Endothelial cell (in vitro differentiated cells): Measurements from ENCODE around the gene LIMD2. TPM values are rescaled to one million over a fixed set of nuclear protein-coding genes. Genes with fewer than 3 reads are reported as not detected.

Experiments
- DNase-seq: peaks from one replicate; pipeline ENCODE4 v3.0.0; 2021; ENCODE audit warnings: low spot score
- H3K27ac Mint-ChIP-seq: one replicate; pipeline ENCODE4 v1.8.0; 2021; ENCODE audit warnings: mixed read lengths, inconsistent platforms; ENCODE audit not compliant: unreplicated experiment
- H3K27me3 Mint-ChIP-seq: one replicate; pipeline ENCODE4 v1.8.0; 2021; ENCODE audit warnings: mild to moderate bottlenecking, moderate library complexity, mixed read lengths, inconsistent platforms; ENCODE audit not compliant: unreplicated experiment
- H3K36me3 Mint-ChIP-seq: one replicate; pipeline ENCODE4 v1.8.0; 2021; ENCODE audit warnings: mild to moderate bottlenecking, low read depth, mixed read lengths, inconsistent platforms; ENCODE audit not compliant: unreplicated experiment
- H3K4me1 Mint-ChIP-seq: one replicate; pipeline ENCODE4 v1.8.0; 2021; ENCODE audit warnings: mild to moderate bottlenecking, mixed read lengths, inconsistent platforms; ENCODE audit not compliant: unreplicated experiment
- H3K4me3 Mint-ChIP-seq: one replicate; pipeline ENCODE4 v1.8.0; 2021; ENCODE audit warnings: mild to moderate bottlenecking, mixed read lengths, inconsistent platforms; ENCODE audit not compliant: unreplicated experiment
- H3K9me3 Mint-ChIP-seq: one replicate; pipeline ENCODE4 v1.8.0; 2021; ENCODE audit warnings: mixed read lengths, inconsistent platforms; ENCODE audit not compliant: unreplicated experiment
- total RNA-seq: library from RNA; stranded (reverse); fragmentation: NEBNext Ultra II Directional; extraction: Animal tissue kit (Norgen Biotek cat#: 25700); gene quantifications from one replicate; pipeline ENCODE4 v1.2.1, GENCODE V29; 2021; ENCODE audit not compliant: unreplicated experiment
- TF ChIP-seq, protein P1 (sequence below): fragments of 200-600 bp; sonication (generic); IDR thresholded peaks from one replicate; pipeline ENCODE4 v1.5.0; 2021; ENCODE audit warnings: antibody characterized with exemption; ENCODE audit not compliant: unreplicated experiment

LIMD2 gene
- total RNA-seq, 1 donor from 2014 or later, result 132 TPM

DNA sequence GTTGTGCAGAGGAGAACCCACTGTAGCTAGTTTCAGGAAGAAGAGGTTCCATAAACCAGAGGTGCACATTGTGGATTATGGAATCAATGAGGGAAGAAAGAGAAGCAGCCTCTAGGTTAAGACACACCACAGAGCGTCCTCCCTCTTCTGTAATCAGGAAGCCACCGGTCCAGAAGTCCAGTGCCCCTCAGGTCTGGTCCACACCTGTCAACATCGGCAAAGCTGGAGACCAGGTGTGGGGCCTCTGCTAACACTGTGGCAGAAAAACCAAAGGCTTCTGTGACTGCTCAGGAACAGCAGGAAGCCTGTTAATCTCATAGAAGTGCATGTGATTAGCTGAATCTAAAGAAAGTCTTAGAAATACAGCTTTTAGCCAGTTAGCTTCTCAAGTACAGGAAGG is 23.3 kb downstream of the LIMD2 start:
- H3K4me3 Mint-ChIP-seq, result no peak overlapping the region
- no peak for DNase-seq
- no peaks in the 10 kb centered on the region for H3K9me3 Mint-ChIP-seq
- H3K27ac Mint-ChIP-seq, result peak overlapping the region; percentile 99
- TF ChIP-seq, protein P1, sequence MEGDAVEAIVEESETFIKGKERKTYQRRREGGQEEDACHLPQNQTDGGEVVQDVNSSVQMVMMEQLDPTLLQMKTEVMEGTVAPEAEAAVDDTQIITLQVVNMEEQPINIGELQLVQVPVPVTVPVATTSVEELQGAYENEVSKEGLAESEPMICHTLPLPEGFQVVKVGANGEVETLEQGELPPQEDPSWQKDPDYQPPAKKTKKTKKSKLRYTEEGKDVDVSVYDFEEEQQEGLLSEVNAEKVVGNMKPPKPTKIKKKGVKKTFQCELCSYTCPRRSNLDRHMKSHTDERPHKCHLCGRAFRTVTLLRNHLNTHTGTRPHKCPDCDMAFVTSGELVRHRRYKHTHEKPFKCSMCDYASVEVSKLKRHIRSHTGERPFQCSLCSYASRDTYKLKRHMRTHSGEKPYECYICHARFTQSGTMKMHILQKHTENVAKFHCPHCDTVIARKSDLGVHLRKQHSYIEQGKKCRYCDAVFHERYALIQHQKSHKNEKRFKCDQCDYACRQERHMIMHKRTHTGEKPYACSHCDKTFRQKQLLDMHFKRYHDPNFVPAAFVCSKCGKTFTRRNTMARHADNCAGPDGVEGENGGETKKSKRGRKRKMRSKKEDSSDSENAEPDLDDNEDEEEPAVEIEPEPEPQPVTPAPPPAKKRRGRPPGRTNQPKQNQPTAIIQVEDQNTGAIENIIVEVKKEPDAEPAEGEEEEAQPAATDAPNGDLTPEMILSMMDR, result no peak
- H3K4me1 Mint-ChIP-seq, result peaks cover 60% of the 10 kb centered on the region
- H3K27me3 Mint-ChIP-seq, result peaks cover 5% of the 10 kb centered on the region
- peaks cover 34% of the 10 kb centered on the region for H3K36me3 Mint-ChIP-seq

DNA sequence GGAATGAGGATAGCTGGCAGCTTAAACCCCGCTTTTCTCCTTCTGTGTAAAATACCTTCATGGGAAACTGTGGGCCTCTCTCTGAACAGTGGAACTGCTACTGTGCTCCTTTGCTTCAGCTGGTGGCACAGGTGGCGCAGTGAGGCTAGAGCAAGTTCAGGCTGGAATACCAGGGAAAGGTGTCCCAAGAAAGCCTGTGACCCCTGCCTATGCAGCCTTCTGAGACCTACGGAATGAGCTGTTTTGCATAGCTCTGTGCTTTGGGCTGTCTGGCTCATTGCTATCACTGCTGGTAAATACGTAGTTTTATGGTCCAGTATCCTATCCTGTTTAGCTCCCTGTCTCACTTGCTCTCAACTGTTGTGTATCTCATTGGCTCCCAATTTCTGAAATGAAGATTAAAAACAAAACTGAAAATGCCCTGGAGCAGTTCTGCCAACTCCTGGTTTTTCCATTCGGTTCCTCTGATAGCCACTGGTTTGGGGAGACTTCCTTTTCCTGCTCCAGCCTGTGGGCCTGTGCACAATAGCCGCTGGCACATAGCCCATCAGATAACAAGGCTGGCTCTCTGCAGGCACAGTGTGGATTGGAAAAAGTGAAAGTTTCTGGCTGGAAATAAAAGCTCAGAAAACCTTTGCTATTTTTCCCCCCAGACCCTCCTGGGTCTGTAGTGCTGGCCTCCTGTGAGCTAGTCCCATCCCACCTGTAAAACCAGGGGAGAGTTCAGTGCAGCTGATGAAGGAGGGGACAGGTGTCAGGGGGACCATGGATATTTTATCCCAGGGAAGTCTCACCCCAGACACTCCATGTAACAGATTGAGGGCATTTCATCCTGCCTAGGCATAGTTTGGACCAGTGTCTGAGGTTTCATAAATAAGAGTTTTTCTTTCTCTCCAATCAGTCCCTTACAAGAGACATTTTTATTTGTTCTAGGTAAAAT is 24.0 kb downstream of the LIMD2 start:
- H3K9me3 Mint-ChIP-seq, result no peaks in the 10 kb centered on the region
- TF ChIP-seq, protein P1, result no peak
- H3K36me3 Mint-ChIP-seq, result peaks cover 29% of the 10 kb centered on the region
- H3K27me3 Mint-ChIP-seq, result peaks cover 5% of the 10 kb centered on the region
- H3K4me1 Mint-ChIP-seq, result peaks cover 62% of the 10 kb centered on the region
- H3K27ac Mint-ChIP-seq, result peak overlapping the region; percentile 99
- peak; percentile 84 for DNase-seq
- H3K4me3 Mint-ChIP-seq, result peak overlapping the region; percentile 61

DNA sequence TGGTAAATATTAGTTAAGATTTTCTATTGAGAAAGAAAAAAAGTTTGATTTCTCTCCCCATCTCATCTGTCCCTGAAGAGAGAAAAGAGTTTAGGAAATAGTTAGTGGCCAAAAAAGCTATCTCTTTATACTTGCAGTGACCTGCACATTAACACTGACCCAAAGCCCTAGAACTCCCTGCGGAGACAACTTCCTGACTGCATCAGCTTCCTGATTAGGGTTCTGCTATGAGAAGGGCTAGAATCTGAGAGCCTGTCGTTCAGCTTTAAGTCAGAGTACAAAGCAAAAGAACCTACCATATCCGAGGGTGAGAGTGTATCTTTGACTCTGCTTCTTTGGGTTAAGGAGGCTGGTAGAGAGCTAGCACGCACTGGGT is 24.7 kb downstream of the LIMD2 start:
- TF ChIP-seq, protein P1, result no peak
- no peak for DNase-seq
- Mint-ChIP-seq H3K27me3 (peaks cover 5% of the 10 kb centered on the region), H3K27ac (peak overlapping the region; percentile 99), H3K9me3 (no peaks in the 10 kb centered on the region), H3K4me1 (peaks cover 65% of the 10 kb centered on the region), H3K4me3 (no peak overlapping the region), H3K36me3 (peaks cover 32% of the 10 kb centered on the region)

- H3K4me3 Mint-ChIP-seq, result no peak overlapping the region
- no peak overlapping the region for H3K27ac Mint-ChIP-seq
Measured at GRCh38 chr17:63672856-63673255, 27.1 kb downstream of the LIMD2 start.

More at GRCh38 chr17:63672856-63673255, 27.1 kb downstream of the LIMD2 start:
- Mint-ChIP-seq H3K4me1 (peaks cover 64% of the 10 kb centered on the region), H3K36me3 (peaks cover 42% of the 10 kb centered on the region), H3K27me3 (peaks cover 8% of the 10 kb centered on the region), H3K9me3 (no peaks in the 10 kb centered on the region)
- TF ChIP-seq, protein P1, result no peak
- no peak for DNase-seq
